SH-SY5Y (cell line): Measurements from ENCODE around the gene PITRM1.

Source experiments
- GATA2 ChIP-seq: IDR thresholded peaks from 2 replicates; pipeline ENCODE4 v1.6.1; 2011; ENCODE audit warnings: mild to moderate bottlenecking, low read depth, low read length
- GATA3 ChIP-seq: IDR thresholded peaks from 2 replicates; pipeline ENCODE4 v1.6.1; 2011; ENCODE audit warnings: low read depth, mild to moderate bottlenecking, low read length, moderate library complexity

Gene PITRM1

DNA sequence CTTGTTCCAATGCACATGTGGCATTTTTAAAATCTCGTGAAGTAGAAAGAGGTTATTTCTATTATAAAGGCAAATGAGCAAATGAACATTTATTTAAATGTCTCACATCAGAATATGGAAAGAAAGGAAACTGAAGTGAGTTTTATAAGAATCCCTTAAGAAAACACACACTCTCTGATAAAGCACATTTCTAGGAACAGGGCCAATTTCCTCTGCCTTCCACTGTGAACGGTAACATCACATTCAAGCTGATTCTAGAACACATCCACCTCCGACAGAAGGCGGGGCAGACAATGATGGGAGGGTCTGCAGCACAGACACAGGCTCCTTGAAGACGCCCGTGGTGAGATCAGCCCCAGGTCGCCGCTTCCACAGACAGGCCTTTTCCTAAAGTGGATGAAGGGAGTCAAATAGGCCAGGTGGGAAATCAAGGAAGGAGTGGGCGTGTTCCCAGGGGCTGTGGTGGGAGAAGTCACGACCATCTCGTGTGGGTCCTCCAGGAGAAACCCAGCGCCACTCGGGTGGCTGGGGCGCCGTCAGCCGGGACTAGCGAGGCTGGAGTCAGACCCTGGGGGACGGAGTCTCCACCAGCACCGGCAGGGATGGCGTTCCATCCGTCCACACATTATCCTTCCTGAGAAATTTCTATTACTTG lies 31.1 kb downstream of the PITRM1 start:
- TF ChIP-seq GATA2: no peak

DNA sequence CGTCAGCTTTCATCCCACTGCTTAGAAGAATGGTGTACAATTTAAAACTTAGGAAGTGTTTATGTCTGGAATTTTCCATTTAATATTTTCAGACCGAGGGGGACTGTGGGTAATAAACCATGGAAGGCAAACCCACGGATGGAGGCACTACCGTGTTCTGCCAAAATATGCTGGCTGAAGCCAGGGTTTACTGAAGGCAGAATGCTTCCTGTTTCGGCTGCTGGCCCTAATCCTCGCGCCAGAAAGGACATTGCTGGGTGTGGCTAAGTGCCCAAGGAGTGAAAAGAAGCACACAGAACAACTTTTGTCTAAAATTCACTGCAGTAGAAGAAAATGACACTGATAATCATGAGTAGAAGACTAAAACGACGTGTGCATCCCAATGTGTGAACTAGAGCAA lies 32.3 kb downstream of the PITRM1 start:
- TF ChIP-seq GATA2 (no peak), GATA3 (no peak)

DNA sequence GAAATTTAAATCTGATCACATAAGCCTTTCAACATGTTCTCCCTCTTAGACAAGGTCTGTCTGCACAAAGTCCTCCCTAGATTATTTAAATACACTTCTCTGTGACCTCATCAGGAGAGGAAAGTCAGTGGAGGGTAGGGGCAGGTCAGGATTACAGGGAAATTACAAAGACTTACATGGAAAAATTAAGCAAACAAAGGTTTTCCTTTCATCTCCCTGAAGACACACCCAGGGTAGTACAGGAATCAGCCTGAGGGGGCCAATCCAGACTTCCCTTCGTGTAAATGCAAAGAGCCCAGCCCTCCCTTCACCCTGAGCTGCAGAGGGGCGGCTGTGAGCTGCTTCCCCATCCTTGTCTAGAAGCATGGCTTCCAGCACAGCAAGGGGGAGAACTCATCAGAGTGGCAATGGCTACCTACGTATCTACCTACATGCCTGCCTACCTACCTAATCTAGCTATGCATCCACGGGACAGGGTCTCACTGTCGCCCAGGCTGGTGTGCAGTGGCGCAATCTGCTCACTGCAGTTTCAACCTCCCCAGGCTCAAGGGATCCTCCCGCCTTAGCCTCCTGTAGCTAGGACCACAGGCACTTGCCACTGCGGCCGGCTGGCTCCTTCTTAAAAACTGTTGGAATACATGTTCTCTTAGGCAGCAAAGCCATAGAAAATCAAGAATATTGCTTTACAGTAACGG lies 33.2 kb downstream of the PITRM1 start:
- TF ChIP-seq GATA3: no peak

DNA sequence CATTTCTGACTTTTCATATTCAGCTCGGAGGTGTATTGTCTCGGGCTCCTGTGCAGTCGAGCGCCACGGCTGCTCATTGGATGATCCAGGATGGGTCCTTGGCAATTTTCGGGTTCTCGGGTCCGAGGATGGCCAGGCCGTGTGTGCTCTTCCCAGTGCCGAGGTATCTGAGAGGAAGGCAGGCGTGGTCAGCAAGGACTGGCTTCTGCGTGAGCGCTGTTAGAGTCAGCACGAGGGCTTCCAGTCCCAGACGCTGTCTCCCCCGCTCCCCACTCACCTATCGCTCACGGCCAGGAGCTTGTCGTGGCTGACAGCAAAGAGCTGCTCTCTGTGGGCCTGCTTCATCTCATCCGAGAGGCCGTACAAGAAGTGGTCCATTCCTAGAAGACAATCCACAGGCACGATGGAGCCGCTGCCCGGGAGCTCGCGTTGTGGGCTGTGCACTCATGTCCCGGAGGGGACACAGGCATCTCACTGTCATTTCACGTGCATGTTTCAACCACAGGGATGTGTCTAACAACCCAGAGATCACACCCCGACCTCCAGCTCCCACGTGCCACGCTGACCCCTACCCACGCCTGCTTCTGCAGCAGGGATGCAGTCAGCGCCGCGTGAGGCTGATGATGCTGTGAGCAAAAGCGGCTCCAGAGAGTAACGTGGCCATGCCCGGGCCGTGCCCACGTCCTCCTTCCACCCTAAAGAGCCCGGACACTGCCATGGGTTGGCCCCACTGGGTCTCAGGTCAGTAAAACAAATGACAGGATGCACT lies 34.4 kb downstream of the PITRM1 start:
- no peak for TF ChIP-seq GATA2
- no peak for TF ChIP-seq GATA3

DNA sequence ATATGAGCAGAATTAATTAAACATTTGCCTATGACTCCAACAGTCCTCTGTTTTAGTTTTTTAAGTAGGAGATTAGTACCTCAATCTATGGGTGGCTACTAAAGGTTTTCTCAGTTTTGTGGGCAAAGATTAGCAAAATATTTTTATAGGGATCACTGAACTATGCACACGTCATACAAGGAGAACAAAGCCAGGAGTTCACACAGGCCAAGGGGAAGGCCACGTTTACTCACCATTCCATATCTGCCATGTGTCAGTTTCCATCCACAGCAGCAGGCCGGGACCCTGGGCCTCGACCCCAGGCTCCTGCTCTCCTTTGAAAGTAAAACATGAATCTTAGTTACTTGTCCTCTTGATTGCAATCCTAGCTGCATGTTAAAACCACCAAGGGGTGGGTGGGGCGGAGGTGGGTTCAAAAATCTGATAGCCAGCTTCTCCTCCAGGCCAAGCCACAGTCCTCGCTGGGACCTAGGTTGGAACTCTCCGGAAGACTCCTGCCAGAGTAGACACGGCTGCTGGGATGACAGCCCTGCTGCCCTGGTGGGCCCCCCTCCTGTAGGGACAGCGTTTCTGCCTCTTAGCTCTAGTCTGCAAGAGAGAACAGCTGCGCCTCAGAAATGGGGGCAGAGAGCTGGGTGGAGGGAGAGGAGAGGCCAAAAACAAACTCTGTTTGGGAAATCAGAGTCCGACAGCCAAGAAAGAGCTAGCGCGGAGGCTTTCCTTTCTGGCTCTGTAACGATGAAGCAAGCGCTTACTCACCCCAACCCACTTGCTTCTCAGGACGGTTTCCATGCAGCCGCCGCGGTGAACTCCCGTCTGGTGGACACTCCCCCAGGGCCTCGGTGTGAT lies 35.6 kb downstream of the PITRM1 start:
- TF ChIP-seq GATA3 (no peak), GATA2 (no peak)

DNA sequence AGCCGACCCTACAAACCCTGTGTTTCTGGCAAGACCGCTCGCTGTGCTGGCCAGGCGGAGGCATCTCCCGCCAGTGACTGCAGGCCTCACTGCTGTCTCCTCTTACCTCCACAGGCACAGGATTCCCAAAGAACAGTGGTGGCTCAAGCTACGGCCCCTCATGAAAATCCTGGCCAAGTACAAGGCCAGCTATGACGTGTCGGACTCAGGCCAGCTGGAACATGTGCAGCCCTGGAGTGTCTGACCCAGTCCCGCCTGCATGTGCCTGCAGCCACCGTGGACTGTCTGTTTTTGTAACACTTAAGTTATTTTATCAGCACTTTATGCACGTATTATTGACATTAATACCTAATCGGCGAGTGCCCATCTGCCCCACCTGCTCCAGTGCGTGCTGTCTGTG lies 36.2 kb downstream of the PITRM1 start:
- TF ChIP-seq GATA3 (no peak), GATA2 (no peak)

DNA sequence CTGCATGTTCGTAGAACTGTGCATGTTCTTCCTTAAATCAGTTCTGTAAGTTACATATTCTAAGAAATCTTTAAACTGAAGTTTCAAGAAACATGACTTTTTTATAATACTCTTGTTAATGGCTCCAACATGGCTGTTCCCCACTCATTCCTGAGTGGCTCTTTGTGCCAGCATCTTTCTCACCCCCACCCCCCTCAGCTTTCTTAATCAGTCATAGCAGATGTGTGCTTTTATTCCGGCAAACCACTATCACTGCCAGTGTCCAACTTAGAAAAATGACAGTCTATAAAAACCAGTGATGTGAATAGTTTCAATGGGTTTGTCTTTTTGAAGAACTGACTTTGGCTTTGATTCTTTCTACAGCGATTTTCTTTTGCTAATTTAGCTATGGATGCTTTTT lies 37.6 kb downstream of the PITRM1 start:
- TF ChIP-seq GATA3 (no peak), GATA2 (no peak)

DNA sequence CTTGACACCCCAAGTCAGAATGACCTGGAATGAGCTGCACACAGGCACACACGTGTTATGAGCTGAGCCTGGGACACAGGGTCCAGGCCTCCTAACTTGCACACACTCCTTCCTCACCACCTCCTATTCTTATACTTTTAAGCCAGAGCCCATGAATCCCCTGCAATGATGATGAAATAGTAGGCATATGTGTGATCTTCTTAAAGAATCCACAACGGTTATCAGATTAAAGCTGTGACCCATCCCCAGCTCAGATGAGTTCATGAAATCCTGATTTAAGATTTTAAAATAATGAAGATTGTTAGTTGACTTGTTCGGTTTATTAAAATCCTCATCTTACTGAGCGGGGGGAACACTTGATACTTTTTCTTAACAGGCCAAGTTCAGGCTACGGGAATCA lies 38.6 kb downstream of the PITRM1 start:
- no peak for TF ChIP-seq GATA2
- TF ChIP-seq GATA3: no peak

DNA sequence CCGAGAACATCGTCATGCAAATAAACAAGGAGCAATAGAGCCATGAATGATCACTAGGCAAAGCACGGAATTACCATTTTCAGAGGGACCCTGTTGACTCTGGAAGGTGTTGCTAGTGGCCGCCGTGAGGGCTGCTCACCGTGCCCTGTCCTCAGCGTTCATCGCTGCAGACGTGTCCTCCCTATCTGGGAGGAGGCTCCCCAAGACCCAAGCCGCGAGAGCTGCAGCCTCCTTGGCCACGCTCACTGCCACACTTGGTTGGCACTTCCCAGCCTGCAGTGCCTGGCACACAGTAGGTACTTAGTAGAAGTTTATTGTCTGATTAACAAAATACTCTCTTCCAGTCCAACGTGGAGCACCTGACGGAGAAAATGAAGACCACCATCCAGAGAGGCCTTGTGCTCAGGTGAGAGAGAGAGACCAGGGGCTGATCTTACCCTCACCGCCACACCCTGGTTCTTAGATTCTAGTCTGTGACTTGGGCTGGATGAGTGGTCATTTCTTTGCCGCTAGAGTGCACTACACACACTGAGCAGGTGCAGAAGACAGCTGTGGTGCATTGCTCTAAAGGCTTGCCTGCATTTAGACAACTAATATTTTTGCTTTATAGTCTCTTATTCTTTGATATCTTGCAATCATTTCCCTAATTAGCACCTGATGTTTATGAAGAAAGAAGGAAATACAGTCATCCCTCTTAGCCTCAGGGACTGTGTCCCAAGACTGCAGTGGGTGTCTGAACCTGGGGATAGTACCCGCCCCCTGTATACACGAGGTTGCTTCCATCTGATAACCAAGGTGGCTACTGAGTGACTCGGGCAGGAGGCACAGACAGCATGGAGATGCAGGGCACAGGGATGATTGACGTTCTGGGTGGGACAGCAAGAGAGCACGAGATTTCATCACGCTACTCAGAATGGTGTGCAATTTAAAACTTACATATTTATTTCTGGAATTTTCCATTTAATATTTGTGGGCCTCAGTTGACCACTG lies 40.3 kb downstream of the PITRM1 start:
- TF ChIP-seq GATA3 (no peak), GATA2 (no peak)

DNA sequence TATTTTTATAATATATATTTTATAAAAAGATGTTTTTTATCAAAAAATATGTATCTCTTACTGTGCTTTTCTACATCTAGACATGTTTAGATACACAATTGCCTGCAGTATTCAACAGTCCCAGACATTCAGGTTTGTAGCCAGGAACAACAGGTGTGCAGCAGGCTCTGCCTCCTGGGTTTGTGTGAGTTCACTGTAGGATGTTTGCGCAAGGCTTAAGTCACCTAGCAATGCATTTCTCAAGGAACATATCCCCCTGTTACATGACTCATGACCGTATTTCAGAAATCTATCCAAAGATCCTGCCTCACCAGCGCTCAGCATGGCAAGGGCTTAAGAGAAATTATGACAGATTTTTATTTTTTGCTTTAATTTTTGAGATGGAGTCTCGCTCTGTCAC lies 41.5 kb downstream of the PITRM1 start:
- no peak for TF ChIP-seq GATA2

DNA sequence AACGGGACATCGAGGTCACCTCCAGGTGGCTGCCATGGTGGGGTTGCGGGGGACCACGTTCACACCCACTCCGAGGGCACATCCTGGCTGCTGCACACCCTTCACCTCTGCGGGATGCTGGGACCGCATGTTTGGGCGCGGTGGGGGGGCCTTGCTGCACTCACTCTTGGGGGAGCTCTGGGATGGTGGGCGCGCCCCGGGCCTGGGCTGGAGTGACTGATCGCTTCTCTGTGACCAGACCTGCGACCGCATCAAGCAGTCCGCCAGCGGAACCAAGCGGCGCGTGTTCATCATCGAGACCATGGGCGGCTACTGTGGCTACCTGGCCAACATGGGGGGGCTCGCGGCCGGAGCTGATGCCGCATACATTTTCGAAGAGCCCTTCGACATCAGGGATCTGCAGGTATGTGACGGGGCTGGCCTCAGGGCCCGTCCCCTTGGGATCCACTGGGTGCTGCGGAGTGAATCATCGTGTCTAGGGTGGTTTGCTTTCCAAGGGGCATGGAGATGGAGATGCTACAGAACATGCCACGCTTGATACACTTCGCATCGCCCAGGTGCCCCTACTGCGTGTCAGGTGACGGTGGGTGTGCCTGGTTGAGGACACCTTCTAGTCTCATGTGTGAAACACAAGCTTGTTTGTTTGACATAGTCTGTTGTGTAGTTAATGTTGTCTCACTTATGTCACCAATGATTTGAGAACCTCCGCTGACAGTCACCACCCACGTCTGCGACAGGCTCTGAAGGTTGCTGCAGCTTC lies 42.8 kb downstream of the PITRM1 start:
- TF ChIP-seq GATA3 (no peak), GATA2 (no peak)

DNA sequence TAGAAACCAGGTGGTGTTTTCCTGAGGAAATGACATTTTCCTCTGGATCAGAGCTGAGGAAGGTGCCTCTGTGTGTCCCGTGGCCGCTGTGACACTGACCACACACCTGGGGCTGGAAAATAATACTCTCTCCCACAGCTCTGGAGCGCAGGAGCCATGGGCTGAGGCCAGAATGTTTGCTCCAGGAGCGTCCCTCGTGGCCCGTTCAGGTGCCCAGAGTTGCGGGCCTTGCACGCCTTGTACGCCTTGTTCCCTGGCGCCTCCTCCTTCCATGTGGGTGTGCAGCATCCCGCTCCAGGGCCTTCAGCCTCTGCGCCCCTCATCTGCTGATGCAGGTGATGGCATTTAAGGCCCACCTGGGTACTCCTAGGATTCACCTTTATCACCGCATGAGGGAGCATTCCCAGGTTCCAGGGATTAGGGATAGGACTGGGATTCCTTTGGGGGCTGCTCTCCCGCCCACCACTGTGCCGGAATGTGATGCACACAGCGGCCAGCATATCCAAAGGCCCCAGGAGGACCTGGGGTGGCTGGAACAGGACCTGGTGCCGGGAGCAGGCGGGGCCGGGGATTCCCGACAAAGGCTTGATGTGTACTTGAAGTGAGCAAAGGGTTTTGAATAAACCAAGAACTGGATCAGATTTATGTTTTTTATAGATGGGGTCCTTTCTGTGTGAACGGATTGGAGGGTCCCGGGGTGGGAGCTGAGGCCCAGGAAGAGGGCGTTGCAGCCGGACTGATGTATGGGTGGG lies 44.0 kb downstream of the PITRM1 start:
- TF ChIP-seq GATA3 (no peak), GATA2 (no peak)

DNA sequence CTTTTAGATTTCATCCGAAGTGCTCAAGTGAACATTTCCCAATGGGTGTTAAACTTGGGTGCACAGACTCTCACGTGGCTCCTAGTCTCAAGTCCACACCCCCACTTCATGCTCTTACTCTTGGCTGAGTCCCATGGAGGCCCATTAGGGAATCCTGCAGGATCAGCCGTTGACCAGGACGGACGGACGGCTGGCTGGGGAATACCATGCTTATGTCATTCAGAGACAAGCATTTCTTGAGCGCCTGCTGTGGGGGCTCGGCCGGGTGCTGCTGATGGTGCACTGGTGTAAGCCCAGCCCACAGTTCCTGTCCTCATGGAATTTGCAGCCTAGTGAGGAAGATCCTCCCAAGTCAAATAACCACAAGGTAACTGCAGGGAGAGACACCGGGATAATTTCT lies 44.7 kb downstream of the PITRM1 start:
- TF ChIP-seq GATA3: no peak
- TF ChIP-seq GATA2: no peak
